GM19238 (cell line): ENCODE measurements around the gene CARNS1.

Source experiments
- DNase-seq: peaks from one replicate; pipeline ENCODE4 v3.0.0; 2011; ENCODE audit warnings: low spot score; ENCODE audit not compliant: insufficient read length

CARNS1 gene, protein sequence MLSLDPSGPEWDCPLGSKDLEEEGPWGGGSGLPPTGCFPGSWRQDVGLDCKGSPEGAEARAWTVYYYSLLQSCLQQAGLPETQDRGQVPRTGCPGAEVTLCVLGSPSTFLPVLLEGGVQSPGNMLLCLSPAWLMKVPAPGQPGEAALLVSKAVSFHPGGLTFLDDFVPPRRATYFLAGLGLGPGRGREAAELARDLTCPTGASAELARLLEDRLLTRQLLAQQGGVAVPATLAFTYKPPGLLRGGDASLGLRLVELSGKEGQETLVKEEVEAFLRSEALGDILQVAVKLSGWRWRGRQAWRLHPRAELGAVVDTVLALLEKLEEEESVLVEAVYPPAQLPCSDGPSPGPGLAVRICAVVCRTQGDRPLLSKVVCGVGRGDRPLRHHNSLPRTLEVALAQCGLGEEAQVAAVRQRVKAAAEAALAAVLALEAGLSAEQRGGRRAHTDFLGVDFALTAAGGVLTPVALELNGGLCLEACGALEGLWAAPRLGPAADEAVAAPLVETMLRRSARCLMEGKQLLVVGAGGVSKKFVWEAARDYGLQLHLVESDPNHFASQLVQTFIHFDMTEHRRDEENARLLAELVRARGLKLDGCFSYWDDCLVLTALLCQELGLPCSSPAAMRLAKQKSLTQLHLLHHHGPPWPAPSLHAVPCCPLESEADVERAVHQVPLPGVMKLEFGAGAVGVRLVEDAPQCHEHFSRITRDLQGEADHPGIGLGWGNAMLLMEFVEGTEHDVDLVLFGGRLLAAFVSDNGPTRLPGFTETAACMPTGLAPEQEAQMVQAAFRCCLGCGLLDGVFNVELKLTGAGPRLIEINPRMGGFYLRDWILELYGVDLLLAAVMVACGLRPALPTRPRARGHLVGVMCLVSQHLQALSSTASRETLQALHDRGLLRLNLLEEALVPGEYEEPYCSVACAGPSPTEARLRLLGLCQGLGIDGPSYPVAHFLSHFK

DNA sequence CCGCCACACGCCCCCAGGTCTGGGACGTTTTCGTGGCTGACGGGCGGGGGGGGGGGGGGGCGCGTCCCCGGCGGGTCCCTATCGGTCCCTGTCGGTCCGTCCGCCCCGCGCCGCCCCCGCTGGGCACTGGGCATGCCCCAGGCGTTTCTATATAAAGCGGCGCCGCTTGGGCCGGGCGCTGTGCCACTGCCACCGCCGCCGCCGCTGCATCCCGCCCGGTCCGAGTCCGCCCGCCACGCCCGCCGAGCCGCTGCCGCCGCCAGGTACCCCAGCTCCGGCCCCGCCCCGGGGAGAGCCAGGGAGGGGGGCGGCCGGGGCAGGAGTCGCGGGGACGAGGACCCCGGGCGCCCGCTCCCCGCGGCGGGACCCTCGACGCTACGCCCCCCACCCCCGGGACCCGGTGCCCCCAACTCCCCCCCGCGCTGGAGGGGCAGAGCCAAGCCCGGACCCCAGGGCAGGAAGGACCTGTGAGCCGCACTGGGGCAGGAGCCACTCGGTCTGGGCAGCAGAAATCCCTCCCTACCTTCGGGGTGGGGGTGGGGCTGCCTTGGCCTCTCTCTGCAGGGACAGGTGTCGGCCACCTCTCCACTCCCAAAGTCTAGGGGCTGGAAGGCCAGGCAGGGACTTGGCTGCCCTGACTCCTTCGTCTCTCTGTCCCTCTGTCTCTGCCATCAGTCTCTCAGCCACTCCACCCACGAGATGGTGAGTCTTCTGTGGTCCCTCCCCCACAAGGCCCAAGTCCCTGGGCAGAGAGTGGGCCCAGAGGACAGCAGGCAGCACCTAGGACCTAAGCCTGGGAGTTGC is at the start of gene CARNS1:
TSS of gene CARNS1 (plus strand) at position 178 of the 804 bp plus-strand sequence. CDS start at position 700, 522 bp downstream.
- no peak for DNase-seq

DNA sequence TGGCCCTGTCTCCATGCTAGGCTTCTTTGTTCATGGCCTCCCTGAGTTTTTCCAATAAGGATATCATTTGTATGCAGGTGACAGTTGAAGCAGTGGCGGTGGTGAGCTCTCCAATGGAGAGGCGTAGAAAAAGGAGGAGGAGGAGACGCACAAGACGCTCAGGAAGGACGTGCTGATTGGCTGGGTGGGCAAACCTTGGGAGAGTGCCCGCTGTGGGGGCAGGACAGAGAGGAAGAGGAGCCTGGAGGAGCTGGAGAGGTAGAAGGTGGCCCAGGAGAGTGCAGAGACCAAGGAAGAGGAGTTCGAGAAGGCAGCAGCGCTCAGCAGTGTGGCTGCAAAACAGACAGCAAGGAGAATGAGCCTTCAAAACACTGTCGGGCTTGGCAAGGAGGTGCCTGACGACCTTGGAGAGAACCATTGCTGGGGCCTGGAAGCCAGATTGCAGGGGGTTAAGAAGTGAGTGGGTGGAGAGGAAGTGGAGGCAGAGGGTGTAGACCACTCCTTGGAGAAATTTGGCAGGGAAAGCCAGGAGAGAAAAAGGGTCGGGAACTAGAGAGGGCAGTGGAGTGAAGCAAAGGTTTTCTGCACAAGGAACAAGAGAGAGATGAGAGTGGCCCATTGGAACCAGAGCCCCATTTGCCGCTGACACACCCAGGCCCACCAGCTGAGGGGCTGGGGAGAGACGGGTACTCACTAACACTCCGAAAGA is 49.6 kb upstream of the CARNS1 start:
- no peak for DNase-seq

DNA sequence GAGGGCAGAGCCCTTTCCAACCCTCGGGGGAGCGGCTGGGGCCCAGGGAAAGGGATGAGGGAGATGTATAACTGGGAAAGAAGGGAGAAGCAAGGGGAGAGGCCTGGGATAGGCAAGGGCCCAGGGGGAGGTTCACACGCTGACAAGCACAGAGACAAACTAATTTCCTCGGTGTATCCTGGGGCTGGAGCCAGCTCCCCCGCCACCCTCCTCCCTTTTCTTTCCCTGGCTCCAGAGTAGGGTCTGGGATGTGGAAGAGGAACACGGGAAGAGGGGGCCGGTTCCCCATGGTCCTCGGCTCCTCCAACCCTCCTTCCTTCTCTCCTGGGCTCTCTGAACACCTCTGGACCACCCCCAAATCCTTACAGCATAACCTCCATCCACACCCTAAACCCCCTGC is 48.9 kb upstream of the CARNS1 start:
- DNase-seq, result no peak

DNA sequence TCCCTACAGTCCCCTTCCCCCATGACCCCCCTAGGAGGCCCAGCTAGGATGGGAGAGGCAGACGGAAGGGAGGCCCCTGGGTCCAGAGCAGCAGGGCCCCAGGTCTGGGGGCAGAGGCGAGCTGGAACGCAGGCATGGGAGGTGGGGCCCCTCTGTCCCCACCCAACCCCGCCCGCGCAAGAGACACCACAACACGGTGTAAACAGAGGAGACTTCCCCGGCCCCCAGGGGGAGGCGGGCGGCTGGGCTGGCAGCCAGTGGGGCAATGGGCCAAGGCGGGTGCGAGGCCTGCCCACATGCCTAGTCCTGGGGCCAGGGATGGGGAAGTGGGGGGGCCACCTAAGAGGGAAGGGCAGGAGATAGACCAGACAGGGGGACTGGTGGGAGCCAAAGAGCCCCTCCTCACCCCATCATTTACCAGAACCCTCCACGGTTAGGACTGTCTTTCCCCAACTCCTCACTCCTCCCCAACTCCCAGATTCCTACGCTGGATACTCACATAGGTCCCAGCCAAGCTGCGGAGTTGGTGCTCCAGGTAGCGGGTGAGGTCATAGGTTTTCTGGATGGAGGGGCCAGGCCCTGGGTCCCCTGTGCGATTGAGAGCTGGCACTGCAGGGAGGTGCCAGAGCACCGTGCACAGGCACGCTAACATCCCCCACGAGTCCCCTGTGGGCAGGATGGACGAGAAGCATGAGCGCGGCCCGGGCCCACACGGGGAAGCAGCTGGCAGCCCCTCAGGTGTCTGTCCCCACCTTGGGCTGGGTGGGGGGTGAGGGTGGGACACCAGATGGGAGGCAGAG is 48.3 kb upstream of the CARNS1 start:
- no peak for DNase-seq

DNA sequence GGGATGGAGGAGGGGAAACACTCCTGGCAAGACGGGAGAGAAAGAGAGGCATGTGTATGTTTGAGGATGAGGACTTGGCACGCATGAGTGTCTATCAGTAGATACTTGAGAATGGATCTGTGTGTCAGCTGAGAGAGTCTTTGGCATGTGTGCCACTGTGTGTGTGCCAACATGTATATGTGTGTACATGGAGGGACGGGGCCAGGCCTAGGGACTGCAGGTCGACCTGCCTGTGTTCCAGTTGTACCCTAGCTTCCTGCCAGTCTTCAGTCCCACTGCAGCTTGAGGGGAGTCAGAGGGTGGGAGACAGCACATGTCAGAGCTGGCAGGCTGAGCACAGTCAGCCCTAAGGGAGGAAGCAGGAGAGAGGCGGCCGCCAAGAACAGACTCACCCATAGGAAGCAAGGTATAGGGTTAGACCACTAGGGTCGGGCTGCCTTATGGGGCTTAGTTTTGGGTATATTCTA is 47.7 kb upstream of the CARNS1 start:
- no peak for DNase-seq

DNA sequence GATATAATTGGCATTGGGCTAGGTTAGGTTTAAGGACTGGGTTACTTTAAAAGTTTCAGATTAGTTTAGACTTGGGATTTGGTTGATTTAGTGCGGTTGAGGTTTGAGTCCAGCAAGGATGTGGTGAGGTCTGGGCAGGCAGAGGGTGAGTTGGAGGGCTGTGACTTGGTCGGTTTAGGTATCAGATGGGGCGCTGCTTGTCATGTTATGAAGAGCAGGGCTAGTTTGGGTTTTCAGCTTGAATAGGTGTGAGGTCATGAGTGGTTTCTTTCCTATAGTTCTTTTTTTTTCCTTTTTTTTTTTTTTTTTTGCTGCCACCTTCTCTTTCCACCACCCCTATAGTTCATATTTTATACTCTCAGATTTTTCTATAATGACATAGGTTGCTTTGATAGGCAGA is 46.9 kb upstream of the CARNS1 start:
- no peak for DNase-seq

DNA sequence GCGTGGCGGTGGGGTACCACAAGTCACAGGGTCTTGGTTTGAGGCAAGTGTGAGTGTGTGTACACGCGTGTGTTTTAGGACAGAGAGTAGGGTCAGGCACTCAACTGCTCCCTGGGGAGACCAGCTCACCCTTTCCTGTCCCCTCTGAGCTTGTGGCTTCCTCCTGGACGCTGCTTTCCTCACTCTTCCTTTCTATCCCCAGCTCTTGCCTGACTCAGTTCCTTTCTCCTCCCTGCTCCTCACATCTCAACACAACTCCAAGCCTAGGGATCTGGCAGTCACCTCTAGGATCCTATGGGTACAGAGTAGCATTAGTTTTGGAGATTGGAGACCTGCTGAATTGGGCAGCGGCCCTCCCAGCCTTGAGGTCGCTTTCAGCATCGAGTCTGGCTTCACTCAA is 46.2 kb upstream of the CARNS1 start:
- no peak for DNase-seq

DNA sequence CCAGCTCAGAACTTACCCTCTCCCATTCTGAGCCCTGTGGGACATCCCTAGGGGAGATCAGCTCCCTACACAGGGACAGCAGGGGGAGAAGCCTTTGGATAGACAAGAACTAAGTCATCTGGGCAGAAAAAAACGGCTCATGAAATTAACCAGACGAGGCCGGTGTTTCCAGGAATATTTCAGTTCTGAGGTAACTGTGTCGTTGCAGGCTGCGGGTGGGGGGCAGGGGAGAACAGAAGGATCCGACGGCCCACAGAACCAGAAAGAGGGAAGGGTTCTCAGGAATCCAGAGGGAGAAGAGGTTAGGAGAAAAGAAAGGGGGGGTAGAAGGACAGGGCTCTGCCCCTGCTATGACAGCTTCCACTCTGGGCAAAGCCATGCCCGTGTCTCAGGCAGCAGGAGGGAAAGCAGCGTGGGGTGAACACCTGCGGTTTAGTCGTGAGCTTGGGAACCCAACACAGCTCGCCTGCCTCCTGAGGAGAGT is 45.6 kb upstream of the CARNS1 start:
- DNase-seq, result no peak

DNA sequence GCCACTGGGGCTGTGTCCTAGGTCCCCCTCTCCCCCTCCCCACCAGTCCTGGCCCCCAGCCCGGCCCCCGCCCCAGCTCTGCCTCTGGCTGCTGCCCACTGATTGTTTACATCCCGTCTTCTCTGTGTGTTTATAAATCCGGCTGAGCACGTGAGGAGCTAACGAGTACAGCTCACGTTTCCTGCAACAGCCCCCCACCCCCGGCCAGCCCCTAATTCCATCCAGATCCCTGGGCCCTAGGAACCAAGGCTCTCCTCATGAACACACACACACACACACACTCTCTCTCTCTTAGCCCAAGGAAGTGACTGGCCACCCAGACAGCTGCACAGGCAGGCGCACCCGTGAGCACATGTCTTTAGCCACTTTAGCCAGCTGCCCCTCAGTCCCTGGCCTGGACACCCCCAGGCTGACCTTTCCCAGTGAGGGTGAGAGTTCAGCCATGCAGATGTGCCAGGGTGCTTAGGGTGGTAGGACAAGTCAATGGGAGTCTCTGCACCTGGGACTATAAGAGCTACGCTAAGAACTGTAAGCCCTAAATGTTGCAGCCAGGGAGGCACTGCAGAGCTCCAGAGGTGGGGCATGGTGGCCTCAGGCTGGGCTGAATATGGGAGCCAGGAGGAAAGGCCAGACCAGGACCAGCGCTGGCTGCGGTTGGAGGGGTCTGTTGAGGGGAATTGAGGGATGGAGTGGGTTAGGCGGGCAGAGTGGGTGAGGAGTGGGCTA is 45.0 kb upstream of the CARNS1 start:
- DNase-seq, result no peak

DNA sequence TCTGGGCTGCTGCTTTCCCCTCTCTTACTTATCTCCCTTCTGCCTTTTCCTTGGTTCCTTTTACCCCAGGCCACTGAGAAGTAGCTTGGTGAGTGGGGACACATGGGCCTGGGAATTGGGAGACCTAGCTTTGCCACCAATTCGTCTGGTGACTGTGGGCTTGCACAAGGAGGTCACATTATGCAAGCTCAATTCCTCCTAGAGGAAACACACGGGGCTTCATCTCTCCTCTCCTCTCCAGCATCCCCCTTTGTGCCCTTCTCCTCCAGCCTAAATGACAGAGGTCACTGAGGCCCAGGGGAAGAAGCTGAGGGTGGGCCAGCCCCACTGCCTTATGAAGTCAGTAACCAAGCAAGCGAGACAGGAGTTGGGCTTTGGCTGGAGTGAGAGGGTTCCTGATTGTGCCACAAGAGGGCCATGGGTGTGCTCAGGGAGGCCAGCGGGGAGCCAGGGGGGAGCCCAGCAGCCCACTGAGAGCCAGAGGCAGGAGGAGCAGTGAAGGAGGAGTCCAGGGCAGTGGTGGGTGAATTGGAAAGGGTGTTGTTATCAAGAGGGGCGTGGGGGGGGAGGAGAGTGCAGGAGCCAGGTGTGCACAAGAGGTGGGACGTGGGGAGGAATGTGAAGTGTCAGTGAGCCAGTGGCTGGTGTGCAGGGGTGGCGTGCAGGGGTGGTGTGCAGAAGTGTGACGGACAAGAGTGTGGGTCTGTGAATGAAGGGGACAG is 44.1 kb upstream of the CARNS1 start:
- DNase-seq, result peak; percentile 64

DNA sequence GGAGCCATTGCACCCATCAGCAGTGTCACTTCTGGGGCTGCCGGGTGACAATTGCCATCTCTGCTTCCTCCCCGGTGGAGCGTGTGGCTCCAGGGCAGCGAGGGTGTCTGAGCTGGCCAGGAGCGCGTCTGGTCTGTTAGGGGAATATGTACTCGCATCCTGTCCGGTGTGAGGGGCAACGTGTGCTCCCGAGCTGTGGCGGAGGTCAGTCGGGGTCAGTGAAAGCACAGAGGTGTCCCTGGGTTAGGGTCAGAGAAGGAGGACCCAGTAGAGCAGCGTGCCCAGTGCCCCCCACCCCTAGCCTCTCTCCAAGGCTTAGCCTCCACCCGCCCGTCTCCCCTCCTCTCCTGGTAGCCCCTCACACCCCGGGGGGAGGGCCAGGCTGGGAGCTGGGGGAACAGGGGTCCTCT is 43.6 kb upstream of the CARNS1 start:
- no peak for DNase-seq

DNA sequence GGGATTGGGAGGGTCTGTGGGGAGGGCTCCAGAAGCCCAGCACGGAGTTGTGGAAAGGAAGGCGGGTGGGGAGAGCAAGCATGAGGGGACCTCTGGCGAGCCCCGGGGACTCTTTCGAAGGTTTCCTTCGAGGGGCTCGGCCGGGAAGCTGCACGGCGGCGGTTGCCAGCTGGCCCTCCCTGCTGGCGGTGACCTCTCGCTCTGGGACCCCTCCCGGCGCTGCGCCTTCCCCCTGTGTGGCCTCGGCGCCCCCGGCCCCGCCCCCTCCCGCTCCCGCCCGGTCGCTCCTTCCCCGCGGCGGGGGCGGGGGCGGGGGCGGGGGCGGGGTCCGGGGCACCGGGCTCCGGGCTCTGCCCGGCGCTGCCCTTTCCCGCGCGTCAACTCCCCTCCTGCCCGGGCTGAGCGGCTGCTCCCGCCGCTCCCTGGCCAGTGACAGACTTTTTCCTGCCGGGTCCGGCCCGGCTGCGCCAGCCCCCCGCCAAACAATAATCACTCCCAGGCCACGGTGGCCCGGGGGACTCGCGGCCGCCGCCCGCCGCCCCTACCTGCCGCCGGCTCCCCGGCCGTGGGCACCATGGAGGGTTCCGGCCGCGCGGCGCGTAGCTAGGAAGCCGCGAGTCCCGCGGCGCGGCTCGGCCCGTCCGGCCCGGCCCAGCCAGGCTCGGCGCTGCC is 43.0 kb upstream of the CARNS1 start:
- no peak for DNase-seq

DNA sequence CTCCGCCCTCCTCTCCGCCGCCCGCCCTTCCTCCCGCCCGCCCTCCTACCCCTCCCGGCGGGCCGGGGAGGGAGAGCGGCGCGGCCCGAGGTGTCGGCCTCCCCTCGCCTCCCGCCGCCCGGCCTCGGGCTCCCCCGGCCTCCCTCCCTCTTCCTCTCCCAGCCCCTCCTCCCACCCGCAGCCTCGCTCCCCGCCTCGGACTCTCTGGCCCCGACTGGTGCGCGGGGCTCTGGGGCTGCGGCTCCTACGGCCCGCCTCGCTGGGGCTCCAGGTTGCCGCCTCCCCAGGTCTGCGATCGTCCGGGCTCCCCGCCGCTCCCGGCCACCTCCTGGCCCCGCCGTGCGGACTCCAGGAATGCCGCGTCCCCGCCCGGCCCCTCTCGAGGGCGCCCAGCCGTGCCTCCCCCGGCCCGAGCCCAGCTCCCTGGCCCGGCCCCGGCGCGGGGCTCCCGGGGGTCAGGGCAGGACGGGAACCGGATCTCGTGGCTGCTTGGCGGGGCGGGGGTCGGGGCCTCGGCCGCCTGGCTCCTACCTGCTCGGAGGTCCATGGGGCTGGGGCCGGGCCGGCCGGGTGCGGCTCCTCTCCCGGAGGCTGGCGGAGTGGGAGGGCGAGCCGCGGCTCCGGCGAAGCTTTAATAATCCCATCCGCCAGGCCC is 42.4 kb upstream of the CARNS1 start, which contains the start of gene CLCF1:
TSS of gene CLCF1 (minus strand) at position 606 of the 655 bp plus-strand sequence. CDS start at position 547, 59 bp downstream.
- peak; percentile 71 for DNase-seq

DNA sequence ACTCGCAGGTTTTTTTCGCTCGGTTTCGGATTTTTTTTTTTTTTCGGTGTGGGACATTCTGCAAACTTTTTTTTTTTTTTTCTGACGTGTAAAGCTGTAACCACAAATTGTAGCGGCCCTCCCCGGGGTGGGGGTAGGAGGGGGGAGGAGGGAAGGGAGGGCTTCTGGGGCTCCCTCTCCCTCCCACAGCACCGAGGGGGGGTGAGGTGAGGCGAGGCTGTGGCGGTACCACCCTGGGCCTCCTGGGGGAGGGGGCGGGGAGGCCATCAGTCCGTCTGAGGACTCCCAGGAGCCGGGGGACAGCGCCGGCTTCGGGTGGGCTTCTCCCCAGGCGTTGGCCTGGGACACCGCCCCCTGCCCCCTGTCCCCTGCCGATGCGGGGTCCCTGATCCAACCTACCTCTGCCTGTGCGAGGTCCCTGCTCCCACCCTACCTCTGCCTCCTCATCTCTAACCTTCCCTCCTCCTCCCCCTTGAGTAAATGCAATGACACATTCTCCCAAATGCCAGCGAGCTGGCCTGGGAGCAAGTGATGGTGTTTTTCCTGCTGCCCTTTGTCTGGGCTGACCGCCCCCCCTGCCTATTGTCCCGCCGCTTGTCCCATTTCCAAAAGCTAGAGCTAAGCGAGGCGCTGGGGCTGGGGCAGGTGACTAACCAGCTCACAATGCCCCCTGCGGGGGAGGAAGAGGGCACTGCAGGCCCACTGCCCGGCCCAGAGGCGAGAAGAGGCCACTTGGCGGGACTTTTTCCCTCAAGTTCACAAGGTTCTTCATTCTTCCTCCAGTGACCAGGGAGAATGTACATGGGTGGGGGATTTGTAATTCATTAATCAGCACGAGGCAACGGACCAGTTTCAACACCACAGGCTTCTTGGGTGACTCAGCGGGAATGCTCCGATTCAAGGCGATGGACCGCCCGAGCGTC is 41.6 kb upstream of the CARNS1 start:
- peak; percentile 78 for DNase-seq

DNA sequence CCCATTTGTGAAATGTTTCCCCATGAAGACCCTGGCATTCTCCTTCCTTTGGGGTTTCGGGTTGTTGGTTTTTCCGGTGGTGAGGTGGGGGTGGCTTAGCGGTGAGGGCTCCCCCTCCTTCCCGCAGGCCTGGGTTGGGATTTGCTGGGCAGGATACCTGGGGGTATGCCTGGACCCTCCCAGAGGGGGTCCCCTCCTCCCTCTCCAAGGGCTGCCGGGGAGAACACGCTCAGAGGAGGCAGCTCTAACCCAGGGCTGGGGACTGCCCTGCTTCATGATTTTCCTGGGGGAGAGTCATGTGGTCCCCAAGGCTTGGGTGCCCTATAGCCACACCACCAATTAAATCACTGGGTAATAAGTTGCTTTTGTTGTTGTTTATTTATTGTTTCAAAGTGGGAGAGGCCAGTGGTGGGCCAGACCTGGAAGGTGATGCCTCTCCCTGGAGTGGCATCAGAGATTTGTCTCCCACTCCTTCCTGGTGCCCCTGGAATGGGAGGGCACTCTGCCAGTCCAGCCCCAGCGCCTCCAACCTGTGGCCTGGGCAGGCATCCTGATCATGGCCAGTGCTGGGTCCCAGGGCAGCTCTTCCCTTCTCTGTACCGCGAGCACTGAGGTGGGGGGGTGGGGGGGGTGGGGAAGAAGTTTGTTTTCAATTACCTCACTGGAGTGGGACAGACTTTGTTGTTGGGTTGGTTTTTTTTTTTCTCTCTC is 40.8 kb upstream of the CARNS1 start:
- no peak for DNase-seq
